Ovary (tissue), 9 donors: ENCODE data around the gene RFXANK. TPM values are rescaled to one million over a fixed set of nuclear protein-coding genes. Genes with fewer than 3 reads are reported as not detected.

Experiments
- DNase-seq, 5 donors: peaks; one replicate each; pipeline ENCODE4 v3.0.0-alpha.2; 2019 to 2020
- H3K27ac ChIP-seq, 2 donors: fragments of 200-600 bp; one replicate each; pipeline versions ENCODE4 v1.5.1 to v1.8.0; 2019 to 2022
- H3K27me3 ChIP-seq: fragments of 200-600 bp; one replicate; pipeline ENCODE4 v1.8.0; 2022
- H3K36me3 ChIP-seq: fragments of 200-600 bp; sonication (generic); one replicate; pipeline ENCODE4 v1.5.1; 2019
- H3K4me1 ChIP-seq: one replicate; pipeline ENCODE4 v1.8.1; 2013; ENCODE audit warnings: mild to moderate bottlenecking, moderate library complexity; ENCODE audit not compliant: insufficient read depth
- H3K4me3 ChIP-seq: fragments of 200-600 bp; sonication (generic); one replicate; pipeline ENCODE4 v1.5.1; 2017
- H3K9me3 ChIP-seq, 2 donors: fragments of 200-600 bp in 1 of 2; sonication (generic) in 1 of 2; one replicate each; pipeline versions ENCODE4 v1.5.1 to v1.8.1; 2013 to 2019; ENCODE audit warnings: mild to moderate bottlenecking in 1 of 2, moderate library complexity in 1 of 2
- EP300 ChIP-seq: sonication (generic); formaldehyde crosslinking; IDR thresholded peaks from one replicate; pipeline ENCODE4 v1.6.1; 2017; ENCODE audit warnings: antibody characterized with exemption
- POLR2A ChIP-seq: fragments of 450-650 bp; IDR thresholded peaks from one replicate; pipeline ENCODE4 v1.6.1; 2017; ENCODE audit warnings: antibody characterized with exemption, mild to moderate bottlenecking, moderate library complexity
- WGBS, 3 donors: extraction: QIAGEN DNeasy Blood & Tissue Kit in 1 of 3; methylation state at CpG; one replicate each; pipeline versions ENCODE4 v1.1.5 to v1.1.7; 2013 to 2017; 5-methylcytosine and 5-hydroxymethylcytosine counted together
- intact Hi-C, 4 donors: fragments of 100-400 bp; cut with DNase I; formaldehyde crosslinking; loops; one replicate each; pipeline versions ENCODE4 v1.11.0 to v1.15.1; 2022 to 2023
- polyA plus RNA-seq, 2 donors: library from polyadenylated mRNA; stranded (reverse); fragments of 200-250 nt in 1 of 2; fragments of 350-450 nt in 1 of 2; fragmentation: Illumina TruSeq in 1 of 2; extraction: RNeasy Lipid Tissue Mini Kit (QIAGEN cat#74804) in 1 of 2; gene quantifications; one replicate each; pipeline ENCODE4 v1.2.3, GENCODE V29; 2013 to 2014
- total RNA-seq, 7 donors: library from RNA; depleted of rRNA in 2 of 7; stranded (reverse); fragments of >200 nt in 2 of 7; fragmentation: NEBNext Ultra II Directional in 3 of 7; extraction: Animal tissue kit (Norgen Biotek cat#: 25700) in 3 of 7; gene quantifications; one replicate each; pipeline versions ENCODE4 v1.1.0 to v1.2.4, GENCODE V29; 2016 to 2023
- TF ChIP-seq, protein P1 (sequence below), 3 donors: fragments of 450-650 bp in 2 of 3; fragments of 200-600 bp in 1 of 3; IDR thresholded peaks; one replicate each; pipeline versions ENCODE4 v1.5.1 to v1.8.0; 2016 to 2022; ENCODE audit warnings: antibody characterized with exemption in 3 of 3, mild to moderate bottlenecking in 1 of 3
- donor health status: DM: no; HTN: no; CAD: no; lungs with moderate emphysema.
- donor health status: DM: no; HTN: no; CAD: no.
- donor health status: Bipolar disorder and iron deficiency.
- donor health status: DM: yes; HTN: yes; CAD: no.
- donor health status: DM: no; HTN: no; CAD: no.
- donor health status: DM: yes; HTN: yes; CAD: no.

The RFXANK gene
- total and polyA plus RNA-seq, 9 donors: 9.7 to 67.2 (median 58.4) TPM

DNA sequence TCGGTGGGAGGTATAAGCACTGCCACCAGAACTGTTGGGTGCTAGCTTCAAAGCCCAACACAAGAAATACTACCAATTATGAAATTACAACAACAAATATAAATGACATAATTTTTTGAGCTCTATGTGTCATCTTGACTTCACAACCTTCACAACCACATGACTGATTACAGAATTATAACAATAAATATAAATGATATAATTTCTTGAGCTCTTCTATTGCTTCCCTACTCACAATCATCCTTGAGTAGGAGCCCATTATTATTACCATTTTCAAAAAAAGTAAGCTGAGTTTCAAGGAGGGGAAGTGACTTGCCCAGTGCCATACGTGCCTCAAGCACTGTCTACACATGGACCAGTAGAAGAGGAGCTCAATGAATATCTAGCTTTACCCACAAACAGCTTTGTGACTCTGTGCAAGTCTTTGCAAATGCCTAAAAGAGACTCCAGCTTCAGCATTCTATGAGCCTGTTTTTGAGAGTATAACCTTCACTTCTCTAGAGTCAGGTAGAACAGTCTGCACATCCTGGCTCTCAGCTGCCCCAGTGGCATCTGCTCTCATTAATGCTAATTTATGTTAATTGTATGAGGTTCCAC is 42.3 kb downstream of the RFXANK start:
- H3K36me3 ChIP-seq: no peaks in the 10 kb centered on the region
- no peak overlapping the region for H3K4me3 ChIP-seq
- intact Hi-C loops: no loop called here
- H3K9me3 ChIP-seq: peaks cover 0 to 14% of the 10 kb centered on the region in 2 donors
- TF ChIP-seq, protein P1, sequence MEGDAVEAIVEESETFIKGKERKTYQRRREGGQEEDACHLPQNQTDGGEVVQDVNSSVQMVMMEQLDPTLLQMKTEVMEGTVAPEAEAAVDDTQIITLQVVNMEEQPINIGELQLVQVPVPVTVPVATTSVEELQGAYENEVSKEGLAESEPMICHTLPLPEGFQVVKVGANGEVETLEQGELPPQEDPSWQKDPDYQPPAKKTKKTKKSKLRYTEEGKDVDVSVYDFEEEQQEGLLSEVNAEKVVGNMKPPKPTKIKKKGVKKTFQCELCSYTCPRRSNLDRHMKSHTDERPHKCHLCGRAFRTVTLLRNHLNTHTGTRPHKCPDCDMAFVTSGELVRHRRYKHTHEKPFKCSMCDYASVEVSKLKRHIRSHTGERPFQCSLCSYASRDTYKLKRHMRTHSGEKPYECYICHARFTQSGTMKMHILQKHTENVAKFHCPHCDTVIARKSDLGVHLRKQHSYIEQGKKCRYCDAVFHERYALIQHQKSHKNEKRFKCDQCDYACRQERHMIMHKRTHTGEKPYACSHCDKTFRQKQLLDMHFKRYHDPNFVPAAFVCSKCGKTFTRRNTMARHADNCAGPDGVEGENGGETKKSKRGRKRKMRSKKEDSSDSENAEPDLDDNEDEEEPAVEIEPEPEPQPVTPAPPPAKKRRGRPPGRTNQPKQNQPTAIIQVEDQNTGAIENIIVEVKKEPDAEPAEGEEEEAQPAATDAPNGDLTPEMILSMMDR (IDR thresholded peaks at IDR 0.05): no peak
- no peak for TF ChIP-seq POLR2A
- TF ChIP-seq EP300: no peak
- no peaks in the 10 kb centered on the region for H3K4me1 ChIP-seq
- DNase-seq: no peak
- H3K27ac ChIP-seq: no peak overlapping the region
- H3K27me3 ChIP-seq: no peaks in the 10 kb centered on the region
- 62 to 90% (median 84%) methylated on average over 2 of the region's 2 CpGs for WGBS, 3 donors

DNA sequence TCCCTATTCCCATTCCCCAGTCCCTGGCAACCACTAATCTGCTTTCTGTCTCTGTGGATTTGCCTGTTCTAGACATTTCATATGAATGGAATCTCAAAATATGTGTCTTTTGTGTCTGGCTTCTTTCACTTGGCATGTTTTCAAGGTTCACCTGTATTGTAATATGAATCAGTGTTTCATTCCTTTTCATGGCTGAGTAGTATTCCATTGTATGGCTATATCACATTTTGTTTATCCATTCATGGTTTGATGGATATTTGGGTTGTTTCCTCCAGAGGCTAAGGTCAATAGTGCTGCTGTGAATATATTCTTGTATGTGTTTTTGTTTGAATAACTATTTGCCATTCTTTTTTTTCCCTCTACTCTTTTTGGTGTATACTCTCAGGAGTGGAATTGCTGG is 44.1 kb downstream of the RFXANK start:
- peaks cover 0 to 14% of the 10 kb centered on the region in 2 donors for H3K9me3 ChIP-seq
- H3K27ac ChIP-seq: no peak overlapping the region
- no peak overlapping the region for H3K4me3 ChIP-seq
- DNase-seq: no peak
- intact Hi-C loops: no loop called here
- TF ChIP-seq, protein P1 (IDR thresholded peaks at IDR 0.05): no peak
- TF ChIP-seq EP300 (no peak), POLR2A (no peak)
- no peaks in the 10 kb centered on the region for H3K36me3 ChIP-seq
- H3K27me3 ChIP-seq: no peaks in the 10 kb centered on the region
- no peaks in the 10 kb centered on the region for H3K4me1 ChIP-seq

DNA sequence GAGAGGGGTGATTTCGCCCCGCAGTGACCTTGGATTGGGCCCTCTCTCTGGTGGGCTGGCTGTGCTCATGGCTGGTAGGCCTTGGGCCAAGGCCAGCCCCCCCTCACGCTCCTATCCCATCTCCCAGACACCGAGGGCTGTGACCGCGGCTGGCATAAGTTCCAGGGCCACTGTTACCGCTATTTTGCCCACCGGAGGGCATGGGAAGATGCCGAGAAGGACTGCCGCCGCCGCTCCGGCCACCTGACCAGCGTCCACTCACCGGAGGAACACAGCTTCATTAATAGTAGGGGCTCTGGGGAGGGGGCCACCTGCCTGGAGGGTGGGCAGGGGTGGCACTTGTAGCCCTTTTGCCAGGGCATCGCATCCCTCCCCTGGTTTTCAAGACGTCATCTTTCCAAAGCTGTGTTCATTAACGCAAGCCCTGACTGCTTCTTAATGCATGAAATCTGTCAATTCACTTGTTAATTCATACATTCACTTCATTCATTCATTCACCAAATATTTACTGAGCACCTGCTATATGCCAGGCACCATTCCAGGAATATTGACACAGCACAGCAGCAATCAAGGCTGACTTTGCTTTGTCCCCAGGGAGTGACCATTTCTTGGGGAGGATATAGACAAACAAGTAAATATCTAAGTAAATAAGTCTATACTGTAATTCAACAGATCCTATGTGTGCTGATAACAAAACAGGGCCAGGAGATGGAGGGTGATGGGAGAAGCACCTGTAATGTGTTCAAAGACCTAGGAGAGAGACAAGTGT is 46.3 kb downstream of the RFXANK start:
- H3K4me1 ChIP-seq: no peaks in the 10 kb centered on the region
- no peak for DNase-seq
- peaks cover 0 to 14% of the 10 kb centered on the region in 2 donors for H3K9me3 ChIP-seq
- H3K4me3 ChIP-seq: no peak overlapping the region
- intact Hi-C loops: no loop called here
- no peak overlapping the region for H3K27ac ChIP-seq
- TF ChIP-seq EP300 (no peak), POLR2A (no peak)
- TF ChIP-seq, protein P1 (IDR thresholded peaks at IDR 0.05): no peak
- H3K27me3 ChIP-seq: no peaks in the 10 kb centered on the region
- H3K36me3 ChIP-seq: no peaks in the 10 kb centered on the region
- WGBS, 3 donors: 67 to 78% (median 69%) methylated on average over 18 of the region's 18 CpGs

DNA sequence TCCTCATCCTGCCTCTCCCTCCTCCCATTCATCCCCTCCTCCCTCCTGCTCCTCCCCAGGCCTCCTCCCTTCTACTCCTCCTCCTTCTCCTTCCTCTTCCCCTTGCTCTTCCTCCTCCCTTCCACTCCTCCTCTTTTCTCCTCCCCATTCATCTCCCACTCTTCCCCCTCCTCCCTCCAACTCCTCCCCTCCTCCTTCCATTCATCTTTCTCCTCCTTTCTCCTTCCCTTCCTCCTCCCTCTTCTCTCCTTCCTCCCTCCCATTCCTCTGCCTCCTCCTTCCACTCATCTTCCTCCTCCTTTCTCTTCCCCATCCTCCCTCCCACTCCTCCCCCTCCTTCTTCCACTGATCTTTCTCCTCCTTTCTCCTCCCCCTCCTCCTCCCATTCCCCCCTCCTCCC is 47.6 kb downstream of the RFXANK start:
- no peaks in the 10 kb centered on the region for H3K4me1 ChIP-seq
- intact Hi-C loops: no loop called here
- no peaks in the 10 kb centered on the region for H3K36me3 ChIP-seq
- peaks cover 0 to 4% of the 10 kb centered on the region in 2 donors for H3K9me3 ChIP-seq
- no peak overlapping the region for H3K27ac ChIP-seq
- H3K27me3 ChIP-seq: no peaks in the 10 kb centered on the region
- TF ChIP-seq POLR2A: no peak
- no peak for TF ChIP-seq EP300
- TF ChIP-seq, protein P1 (IDR thresholded peaks at IDR 0.05): no peak
- no peak overlapping the region for H3K4me3 ChIP-seq
- DNase-seq: no peak
